ENCODE results near the gene CD44. TPM values are rescaled to one million over a fixed set of nuclear protein-coding genes. Genes with fewer than 3 reads are reported as not detected.

Gene CD44
- 25.6 and 53.2 TPM in 2 replicates for total RNA-seq

DNA sequence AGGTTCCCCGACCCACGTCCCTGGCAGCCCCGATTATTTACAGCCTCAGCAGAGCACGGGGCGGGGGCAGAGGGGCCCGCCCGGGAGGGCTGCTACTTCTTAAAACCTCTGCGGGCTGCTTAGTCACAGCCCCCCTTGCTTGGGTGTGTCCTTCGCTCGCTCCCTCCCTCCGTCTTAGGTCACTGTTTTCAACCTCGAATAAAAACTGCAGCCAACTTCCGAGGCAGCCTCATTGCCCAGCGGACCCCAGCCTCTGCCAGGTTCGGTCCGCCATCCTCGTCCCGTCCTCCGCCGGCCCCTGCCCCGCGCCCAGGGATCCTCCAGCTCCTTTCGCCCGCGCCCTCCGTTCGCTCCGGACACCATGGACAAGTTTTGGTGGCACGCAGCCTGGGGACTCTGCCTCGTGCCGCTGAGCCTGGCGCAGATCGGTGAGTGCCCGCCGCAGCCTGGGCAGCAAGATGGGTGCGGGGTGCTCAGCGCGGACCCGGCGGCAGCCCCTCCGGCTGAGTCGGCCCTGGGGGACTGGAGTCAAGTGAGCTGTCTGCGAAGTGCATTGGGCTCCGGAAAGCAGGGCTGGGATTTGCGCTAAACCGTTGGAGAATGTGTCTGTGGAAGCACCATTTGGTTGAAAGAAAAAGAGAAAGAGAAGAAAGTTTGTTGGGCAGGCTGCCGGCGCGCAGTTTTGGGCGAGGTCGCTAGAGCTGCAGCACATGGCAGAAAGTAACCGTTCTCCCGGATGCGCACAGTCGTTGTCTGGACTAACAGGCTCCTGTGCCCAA lies at the start of gene CD44:
Gene CD44 (plus strand): TSS at position 229 of the 779 bp plus-strand sequence. CDS start 133 bp downstream, at position 362.

Other genes starting within 250 kb of the CD44 start
- 18.3 and 20.8 TPM in 2 replicates for gene APIP, start 222.8 kb upstream of the CD44 start, total RNA-seq
- 24.5 and 29.4 TPM in 2 replicates for gene PDHX, start 222.6 kb upstream of the CD44 start, total RNA-seq